ENCODE data around the gene UCN2.

GRCh38 chr3:48607519-48607918 is 43.9 kb upstream of the UCN2 start:
- no peak for TF ChIP-seq EZH2 (IDR thresholded peaks at IDR 0.05; ENCODE audit: low read depth, low read length, severe bottlenecking)
- TF ChIP-seq CTCF (IDR thresholded peaks at IDR 0.05; ENCODE audit: control extremely low read depth in 1 of 3, insufficient read depth in 1 of 3, low read depth in 1 of 3, low read length in 3 of 3): no peak
- TF ChIP-seq KDM1A (IDR thresholded peaks at IDR 0.05; ENCODE audit: borderline replicate concordance, low read length): no peak
- no peak for TF ChIP-seq JUND (IDR thresholded peaks at IDR 0.05; ENCODE audit: low read length)
- TF ChIP-seq BCL11A (IDR thresholded peaks at IDR 0.05; ENCODE audit: low read depth in 2 of 2, low read length in 2 of 2): no peak
- no peak for TF ChIP-seq EP300 (IDR thresholded peaks at IDR 0.05; ENCODE audit: borderline replicate concordance in 1 of 2, low read depth in 2 of 2, low read length in 2 of 2)
- TF ChIP-seq ATF2 (IDR thresholded peaks at IDR 0.05; ENCODE audit: low read length): no peak
- TF ChIP-seq BRCA1 (IDR thresholded peaks at IDR 0.05; ENCODE audit: low read depth, low read length): no peak
- TF ChIP-seq TBP (IDR thresholded peaks at IDR 0.05; ENCODE audit: low read depth, low read length): no peak

Measured in H1 (cell line).